Lower leg skin (tissue), 4 donors: ENCODE measurements around the gene PLEKHA6. TPM values are rescaled to one million over a fixed set of nuclear protein-coding genes. Genes with fewer than 3 reads are reported as not detected.

ENCODE experiments used
- DNase-seq, 2 donors: peaks; one replicate each; pipeline ENCODE4 v3.0.0-alpha.2; 2019; ENCODE audit warnings: low spot score in 2 of 2
- H3K4me3 ChIP-seq: fragments of 200-600 bp; sonication (generic); 2 replicates; pipeline ENCODE4 v1.5.1; 2017; ENCODE audit warnings: mild to moderate bottlenecking, low read depth; ENCODE audit not compliant: poor library complexity, severe bottlenecking
- POLR2A ChIP-seq, 2 donors: fragments of 450-650 bp; IDR thresholded peaks; one replicate each; pipeline ENCODE4 v1.6.1; 2016 to 2017; ENCODE audit warnings: antibody characterized with exemption in 2 of 2, mild to moderate bottlenecking in 1 of 2, moderate library complexity in 1 of 2
- WGBS, 2 donors: methylation state at CpG; one replicate each; pipeline ENCODE4 v1.1.5; 2018; 5-methylcytosine and 5-hydroxymethylcytosine counted together
- intact Hi-C: fragments of 100-400 bp; cut with DNase I; formaldehyde crosslinking; loops from one replicate; pipeline ENCODE4 v1.15.0; 2023; ENCODE audit warnings: low total_unique reads
- total RNA-seq, 4 donors: library from RNA; depleted of rRNA; stranded (reverse); fragments of >200 nt; gene quantifications; one replicate each; pipeline ENCODE4 v1.1.0, GENCODE V29; 2016
- TF ChIP-seq, protein P1 (sequence below), 3 donors: fragments of 450-650 bp; IDR thresholded peaks; one replicate each; pipeline ENCODE4 v1.5.1; 2016; ENCODE audit warnings: antibody characterized with exemption in 3 of 3, mild to moderate bottlenecking in 3 of 3, moderate library complexity in 2 of 3

Gene PLEKHA6
- total RNA-seq, 4 donors from 2014 or later: 1.7 to 16.4 (median 11.1) TPM

GRCh38 chr1:204280099-204280961 is 79.4 kb downstream of the PLEKHA6 start:
- intact Hi-C loops: no loop called here
- TF ChIP-seq, protein P1, sequence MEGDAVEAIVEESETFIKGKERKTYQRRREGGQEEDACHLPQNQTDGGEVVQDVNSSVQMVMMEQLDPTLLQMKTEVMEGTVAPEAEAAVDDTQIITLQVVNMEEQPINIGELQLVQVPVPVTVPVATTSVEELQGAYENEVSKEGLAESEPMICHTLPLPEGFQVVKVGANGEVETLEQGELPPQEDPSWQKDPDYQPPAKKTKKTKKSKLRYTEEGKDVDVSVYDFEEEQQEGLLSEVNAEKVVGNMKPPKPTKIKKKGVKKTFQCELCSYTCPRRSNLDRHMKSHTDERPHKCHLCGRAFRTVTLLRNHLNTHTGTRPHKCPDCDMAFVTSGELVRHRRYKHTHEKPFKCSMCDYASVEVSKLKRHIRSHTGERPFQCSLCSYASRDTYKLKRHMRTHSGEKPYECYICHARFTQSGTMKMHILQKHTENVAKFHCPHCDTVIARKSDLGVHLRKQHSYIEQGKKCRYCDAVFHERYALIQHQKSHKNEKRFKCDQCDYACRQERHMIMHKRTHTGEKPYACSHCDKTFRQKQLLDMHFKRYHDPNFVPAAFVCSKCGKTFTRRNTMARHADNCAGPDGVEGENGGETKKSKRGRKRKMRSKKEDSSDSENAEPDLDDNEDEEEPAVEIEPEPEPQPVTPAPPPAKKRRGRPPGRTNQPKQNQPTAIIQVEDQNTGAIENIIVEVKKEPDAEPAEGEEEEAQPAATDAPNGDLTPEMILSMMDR (IDR thresholded peaks at IDR 0.05): no peak
- TF ChIP-seq POLR2A (IDR thresholded peaks at IDR 0.05): no peak
- no peak for DNase-seq
- H3K4me3 ChIP-seq: no peak overlapping the region
- WGBS, 2 donors: 76 to 83% methylated on average over 5 of the region's 5 CpGs

DNA sequence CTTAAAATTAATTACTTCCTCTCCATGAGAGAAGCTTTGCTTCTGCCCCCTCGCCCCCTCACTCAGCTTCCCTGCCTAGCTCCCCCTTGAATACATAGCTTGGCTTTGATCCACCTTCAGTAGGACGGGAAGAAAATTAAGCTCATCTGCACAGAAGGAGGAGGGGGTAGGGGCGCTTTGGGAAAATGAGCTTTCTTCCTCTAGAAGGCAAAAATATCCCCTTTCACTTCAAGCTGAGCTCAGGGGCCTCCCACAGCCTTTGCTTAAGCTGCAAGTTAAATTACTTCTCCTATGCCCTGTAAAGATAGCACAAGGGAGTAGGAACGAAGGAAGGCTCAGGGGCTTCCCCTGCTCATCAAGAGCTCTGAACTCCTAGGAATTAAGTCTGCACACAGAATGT is 80.8 kb downstream of the PLEKHA6 start:
- intact Hi-C loops: no loop called here
- 59 to 68% methylated on average over 4 of the region's 4 CpGs for WGBS, 2 donors
- H3K4me3 ChIP-seq: no peak overlapping the region
- no peak for DNase-seq
- TF ChIP-seq POLR2A (IDR thresholded peaks at IDR 0.05): no peak
- TF ChIP-seq, protein P1 (IDR thresholded peaks at IDR 0.05): no peak

DNA sequence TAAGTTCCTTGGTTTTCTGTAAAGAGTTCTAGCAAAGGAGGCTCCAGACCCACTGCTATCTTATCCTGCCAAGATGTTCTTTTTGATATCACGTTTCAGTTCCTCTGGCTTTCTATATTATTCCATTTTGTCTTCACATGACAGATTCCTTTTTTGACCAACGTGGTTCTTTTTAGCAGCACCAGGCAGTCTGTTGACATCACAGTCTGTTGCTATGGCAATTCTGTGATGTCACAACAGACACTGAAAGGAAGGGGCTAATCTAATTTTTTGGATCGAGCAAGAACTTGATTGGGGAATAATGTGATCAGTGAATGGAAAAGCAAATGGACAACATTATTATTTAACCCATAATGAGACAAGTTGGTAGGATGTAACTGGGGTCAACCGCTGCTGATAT is 81.5 kb downstream of the PLEKHA6 start:
- 62 to 66% methylated on average over 4 of the region's 4 CpGs for WGBS, 2 donors
- no peak for DNase-seq
- intact Hi-C loops: no loop called here

DNA sequence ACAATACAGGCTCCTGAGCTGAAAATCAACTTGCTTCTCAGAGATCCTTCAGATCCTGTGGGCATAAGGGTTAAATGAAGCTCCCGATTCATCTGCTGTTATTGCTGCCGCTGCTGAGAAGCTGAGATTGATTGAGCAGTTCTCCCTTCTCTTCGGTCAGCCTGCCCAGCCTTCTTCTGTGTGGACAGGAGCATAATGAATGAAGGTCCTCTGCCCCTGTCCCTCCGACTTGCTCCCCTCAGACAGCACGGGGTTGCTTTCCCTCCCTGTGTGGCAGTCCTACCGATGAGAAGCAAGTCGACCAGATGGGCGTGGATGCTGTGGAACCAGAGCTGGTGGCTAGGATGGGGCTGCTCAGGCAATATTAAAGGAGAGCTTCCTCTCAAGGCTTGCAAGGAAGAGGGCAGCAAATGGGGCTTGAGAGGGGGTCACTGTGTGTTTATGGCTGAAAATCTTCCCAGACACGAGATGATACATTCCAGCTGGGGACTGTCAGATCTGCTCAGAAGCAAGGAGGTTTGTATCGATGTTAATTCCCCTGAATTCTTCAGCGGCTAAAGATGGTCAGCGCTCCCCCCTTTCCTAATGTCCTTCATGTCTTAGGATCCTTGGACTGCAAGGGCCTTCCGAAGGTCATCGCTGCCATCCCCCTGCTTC is 82.0 kb downstream of the PLEKHA6 start:
- intact Hi-C loops: no loop called here
- no peak overlapping the region for H3K4me3 ChIP-seq
- DNase-seq: no peak
- TF ChIP-seq, protein P1 (IDR thresholded peaks at IDR 0.05): no peak
- TF ChIP-seq POLR2A (IDR thresholded peaks at IDR 0.05): no peak
- 79 to 80% methylated on average over 14 of the region's 14 CpGs for WGBS, 2 donors

More for the DNA sequence above, 81.5 kb downstream of the PLEKHA6 start:
- TF ChIP-seq POLR2A (IDR thresholded peaks at IDR 0.05): no peak
- TF ChIP-seq, protein P1 (IDR thresholded peaks at IDR 0.05): no peak
- H3K4me3 ChIP-seq: no peak overlapping the region

GRCh38 chr1:204275695-204276370 is 83.9 kb downstream of the PLEKHA6 start:
- 64 to 69% methylated on average over 9 of the region's 9 CpGs for WGBS, 2 donors
- H3K4me3 ChIP-seq: no peak overlapping the region
- DNase-seq: no peak
- TF ChIP-seq, protein P1 (IDR thresholded peaks at IDR 0.05): no peak
- no peak for TF ChIP-seq POLR2A (IDR thresholded peaks at IDR 0.05)
- intact Hi-C loops: no loop called here
